Activated T-cell treated with anti-CD3 and anti-CD28 coated beads for 24 hours (primary cell): Measurements from ENCODE around the gene CYP3A4.

Source experiments
- DNase-seq: peaks from one replicate; pipeline ENCODE4 v3.0.0-alpha.2; 2020; ENCODE audit warnings: low read depth

The CYP3A4 gene

DNA sequence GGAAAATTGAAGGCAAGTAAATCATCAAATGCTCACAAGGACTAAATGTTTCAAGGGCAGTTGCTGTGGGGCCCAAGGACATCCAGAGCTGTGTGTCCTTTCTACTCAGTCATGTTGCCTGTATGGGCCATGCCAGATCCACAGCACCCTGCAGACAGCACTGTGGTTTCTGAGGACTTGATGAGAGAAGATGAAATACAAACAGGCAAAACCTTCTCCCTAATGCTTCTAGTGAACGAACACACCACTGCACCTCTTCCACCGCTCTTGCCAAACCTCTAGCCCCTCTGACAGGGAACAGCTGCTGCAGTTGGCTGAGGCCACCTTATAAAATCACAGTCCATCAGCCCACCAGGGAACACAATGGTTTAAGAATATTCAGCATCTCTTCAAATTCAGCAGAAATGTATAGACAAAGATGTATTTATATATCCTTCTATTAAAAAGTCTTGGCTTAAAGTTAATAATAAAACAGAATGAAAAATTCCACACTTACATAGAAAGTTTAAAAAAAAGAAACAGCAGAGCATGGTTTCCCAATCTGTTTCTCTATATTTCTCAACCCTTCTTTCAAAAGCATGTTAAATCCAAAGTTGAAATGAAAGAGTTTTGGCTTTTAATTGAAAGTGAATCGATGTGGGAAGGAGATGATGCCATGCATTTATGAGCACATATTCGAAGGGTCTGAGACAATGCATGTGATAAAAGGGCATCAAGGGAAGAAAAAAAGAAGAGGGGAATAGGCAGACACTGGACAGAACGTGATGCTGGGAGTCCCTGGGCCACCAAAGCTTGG lies 63.0 kb downstream of the CYP3A4 start:
- no peak for DNase-seq

DNA sequence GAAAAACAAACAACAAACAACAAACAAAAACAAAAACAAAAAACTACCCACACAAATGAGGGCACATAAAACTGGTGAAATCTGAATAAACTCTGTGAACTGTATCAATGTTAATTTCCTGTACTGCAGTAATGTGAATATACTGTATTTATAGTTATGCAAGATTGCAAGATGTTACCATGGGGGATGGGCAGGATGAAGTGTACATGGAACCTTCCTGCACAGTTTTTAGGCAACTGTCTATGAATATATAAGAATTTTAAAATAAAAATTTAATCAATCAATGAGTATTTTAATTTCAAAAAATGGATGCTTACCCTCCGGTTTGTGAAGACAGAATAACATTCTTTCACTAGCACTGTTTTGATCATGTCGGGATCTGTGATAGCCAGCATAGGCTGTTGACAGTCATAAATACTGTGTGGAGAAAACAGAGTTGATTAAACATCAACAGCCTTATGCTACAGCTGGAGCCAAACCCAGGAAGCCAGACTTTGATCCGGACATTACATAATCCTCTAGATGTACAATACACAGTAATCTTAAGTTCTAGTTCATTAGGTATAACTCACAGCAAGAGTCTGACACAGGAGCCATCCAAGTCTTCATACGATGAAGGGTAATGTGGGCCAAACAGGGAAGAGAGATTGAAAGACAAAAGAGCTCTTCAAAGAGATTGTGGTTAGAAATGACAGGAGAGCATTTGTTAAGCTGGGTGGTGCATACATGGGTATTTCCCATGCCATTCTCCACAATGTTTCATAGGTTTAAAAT lies 63.8 kb downstream of the CYP3A4 start:
- DNase-seq = no peak

DNA sequence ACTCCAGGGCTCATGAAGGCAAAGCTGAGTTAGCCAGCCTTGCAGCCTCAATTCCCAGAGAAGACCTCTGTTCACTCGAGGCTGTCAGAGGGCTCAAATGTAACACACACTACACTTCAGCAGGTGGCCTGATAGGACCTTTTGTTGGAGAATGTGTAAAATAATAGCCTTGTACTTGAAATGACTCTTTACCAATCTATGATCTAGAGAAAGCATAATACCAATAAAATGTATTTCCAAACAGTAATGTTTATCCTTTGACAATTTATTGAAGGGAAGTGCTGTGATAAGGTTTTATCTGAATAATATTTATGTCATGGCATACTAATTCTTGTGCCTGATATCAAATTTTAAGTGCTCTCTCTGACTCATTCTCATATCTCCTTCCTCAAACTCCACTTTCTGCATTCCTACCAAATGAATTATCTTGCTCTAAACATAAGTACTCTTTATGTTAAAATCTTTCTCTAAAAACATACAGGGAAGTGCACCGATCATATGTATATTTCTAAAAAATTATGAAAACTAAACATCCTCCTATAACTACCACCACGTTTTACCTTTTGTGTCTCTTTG lies 69.9 kb downstream of the CYP3A4 start:
- DNase-seq = no peak

DNA sequence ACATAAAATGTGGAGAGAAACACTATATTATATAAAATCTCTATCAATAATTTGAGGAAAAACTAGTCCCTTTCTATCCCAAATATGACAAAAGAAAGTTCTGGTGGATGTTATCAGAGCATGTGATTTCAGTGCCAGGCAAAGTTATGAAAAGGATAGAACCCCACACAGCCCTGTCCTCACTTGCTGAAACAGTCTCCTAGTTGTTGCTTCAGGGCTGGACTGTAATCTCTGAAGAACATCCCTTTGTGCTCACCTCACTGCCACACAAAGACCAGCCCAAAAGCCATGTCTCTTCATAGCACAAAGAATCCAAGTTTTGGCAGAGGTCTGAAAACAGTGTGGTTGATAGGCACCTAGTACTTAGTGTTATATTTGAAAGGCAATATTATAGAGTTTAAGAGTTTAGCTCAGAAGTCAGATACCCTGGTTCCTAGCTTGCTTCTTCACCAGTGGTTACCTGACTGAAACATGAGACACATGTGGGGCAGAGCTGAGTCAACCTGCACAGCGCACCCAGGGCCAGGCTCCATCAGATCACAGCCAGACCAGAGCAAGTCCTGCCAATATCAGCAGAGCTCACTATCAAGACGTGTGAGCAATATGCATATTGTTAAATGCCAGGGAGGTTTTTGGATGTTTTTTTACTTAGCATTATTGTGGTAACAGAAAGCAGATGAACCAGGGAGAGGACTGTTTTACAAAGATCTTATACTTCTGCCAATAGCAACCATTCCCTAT lies 74.0 kb downstream of the CYP3A4 start:
- DNase-seq = no peak

DNA sequence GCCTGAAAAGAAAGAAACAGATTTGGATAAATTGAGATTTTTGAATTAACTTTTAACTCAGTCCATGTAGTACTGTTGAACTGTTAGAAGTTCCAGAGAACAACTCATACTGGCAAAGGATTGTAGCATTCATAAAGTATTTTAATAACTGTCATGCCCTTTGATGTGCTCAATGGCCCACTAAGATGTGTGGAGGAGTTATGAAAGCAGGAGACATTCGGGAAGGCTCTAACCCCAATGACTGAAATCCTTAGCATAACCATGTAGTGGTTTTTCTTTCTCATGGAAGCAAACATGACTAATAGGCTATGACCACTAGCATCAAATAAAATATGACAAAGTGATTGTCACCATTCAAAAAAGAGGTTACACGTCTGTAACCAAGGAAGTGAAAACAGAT lies 74.7 kb downstream of the CYP3A4 start:
- DNase-seq = no peak

DNA sequence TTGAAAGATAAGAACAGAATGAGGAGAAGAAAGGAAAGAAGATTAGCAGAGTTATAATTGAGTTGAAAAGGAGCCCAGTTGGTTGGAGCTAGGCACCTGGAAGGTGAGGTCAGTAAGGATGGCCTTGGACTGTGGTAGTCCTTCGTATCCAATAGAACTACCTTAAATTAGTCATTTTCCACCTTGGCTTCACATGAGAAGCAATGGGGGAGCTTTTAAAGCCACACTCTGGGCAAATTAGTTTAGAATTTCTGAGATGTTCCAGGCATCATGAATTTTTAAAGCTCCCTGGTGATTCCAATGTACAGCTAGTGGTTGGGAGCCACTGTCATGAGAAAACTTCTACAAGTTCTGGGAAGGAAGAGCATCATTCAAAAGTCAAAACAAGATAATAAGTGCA lies 76.9 kb downstream of the CYP3A4 start:
- no peak for DNase-seq
